Keratinocyte (primary cell): ENCODE measurements around the gene LPIN3. TPM values are rescaled to one million over a fixed set of nuclear protein-coding genes. Genes with fewer than 3 reads are reported as not detected.

Experiments
- DNase-seq: peaks from one replicate; pipeline ENCODE4 v3.0.0-alpha.2; 2011; ENCODE audit warnings: low read depth, missing footprints, low spot score
- FAIRE-seq: peaks from 2 replicates; lab custom pipeline; 2011; peaks lifted over from hg19 to GRCh38; lab: Jason Lieb, UNC
- H2AFZ ChIP-seq: 2 replicates; pipeline ENCODE4 v1.6.0; 2012; ENCODE audit warnings: low read length, control low read depth, inconsistent platforms; ENCODE audit not compliant: control insufficient read depth
- H3K27ac ChIP-seq: 2 replicates; pipeline ENCODE4 v1.5.1; 2011; ENCODE audit warnings: low read length; ENCODE audit not compliant: control insufficient read depth, insufficient read depth
- H3K27me3 ChIP-seq: 3 replicates; pipeline ENCODE4 v1.6.0; 2011; ENCODE audit warnings: low read length; ENCODE audit not compliant: control insufficient read depth, insufficient read depth; ENCODE audit errors: extremely low read depth
- H3K36me3 ChIP-seq, 2 experiments: 2 replicates in 1 of 2; 3 replicates in 1 of 2; pipeline ENCODE4 v1.5.1; 2011; ENCODE audit warnings: low read length in 2 of 2, mild to moderate bottlenecking in 1 of 2; ENCODE audit not compliant: control insufficient read depth in 2 of 2, insufficient read depth in 2 of 2; ENCODE audit errors: extremely low read depth in 1 of 2
- H3K4me1 ChIP-seq: 3 replicates; pipeline ENCODE4 v1.5.1; 2011; ENCODE audit warnings: low read length; ENCODE audit not compliant: control insufficient read depth, insufficient read depth; ENCODE audit errors: extremely low read depth
- H3K4me2 ChIP-seq: 3 replicates; pipeline ENCODE4 v1.6.0; 2011; ENCODE audit warnings: low read depth, low read length; ENCODE audit not compliant: control insufficient read depth, insufficient read depth; ENCODE audit errors: extremely low read depth
- H3K4me3 ChIP-seq, 3 experiments: fragments of 200-600 bp in 1 of 3; sonication (generic) in 1 of 3; 2 replicates in 2 of 3; 3 replicates in 1 of 3; pipeline ENCODE4 v1.5.1; 2011 to 2016; ENCODE audit warnings: low read length in 3 of 3, mild to moderate bottlenecking in 3 of 3, control low read depth in 2 of 3, inconsistent platforms in 1 of 3, low read depth in 1 of 3, mixed read lengths in 1 of 3, mixed run types in 1 of 3, moderate library complexity in 1 of 3; ENCODE audit not compliant: control insufficient read depth in 2 of 3, insufficient read depth in 2 of 3; ENCODE audit errors: extremely low read depth in 1 of 3
- H3K79me2 ChIP-seq: 2 replicates; pipeline ENCODE4 v1.6.0; 2012; ENCODE audit warnings: low read length; ENCODE audit not compliant: control insufficient read depth, insufficient read depth
- H3K9ac ChIP-seq: 3 replicates; pipeline ENCODE4 v1.6.0; 2011; ENCODE audit warnings: low read length; ENCODE audit not compliant: control insufficient read depth, insufficient read depth; ENCODE audit errors: extremely low read depth
- H3K9me1 ChIP-seq: 3 replicates; pipeline ENCODE4 v1.6.0; 2011; ENCODE audit warnings: low read length; ENCODE audit not compliant: control insufficient read depth, insufficient read depth; ENCODE audit errors: extremely low read depth
- H3K9me3 ChIP-seq: 2 replicates; pipeline ENCODE4 v1.5.1; 2012; ENCODE audit warnings: low read depth, low read length; ENCODE audit not compliant: control insufficient read depth
- H4K20me1 ChIP-seq: 3 replicates; pipeline ENCODE4 v1.6.0; 2011; ENCODE audit warnings: low read length; ENCODE audit not compliant: control insufficient read depth, insufficient read depth; ENCODE audit errors: extremely low read depth
- EZH2 ChIP-seq: IDR thresholded peaks from one replicate; pipeline ENCODE4 v1.6.1; 2012; ENCODE audit warnings: inconsistent platforms, mild to moderate bottlenecking, low read length, moderate library complexity
- dilution Hi-C: fragments of 300-500 bp; cut with MboI; formaldehyde crosslinking; loops from one replicate; pipeline ENCODE4 v1.7.0; 2020; ENCODE audit warnings: low sequenced_read_pairs; ENCODE audit not compliant: extremely low pct_ligation_motif_present
- polyA plus RNA-seq, 5 experiments: library from polyadenylated mRNA; depleted of rRNA in 3 of 5; stranded (reverse) in 3 of 5; stranded (forward) in 1 of 5; unstranded in 1 of 5; fragments of >200 nt; gene quantifications; 1 replicate in 1 of 5; 2 replicates in 3 of 5; 3 replicates in 1 of 5; pipeline versions ENCODE4 v1.2.1 to v1.2.3, GENCODE V29; 2011 to 2012; ENCODE audit warnings: missing spikeins in 2 of 5, low read depth in 1 of 5, low replicate concordance in 1 of 5
- TF ChIP-seq, protein P1 (sequence below), 3 experiments: IDR thresholded peaks in 1 of 3; conservative IDR thresholded peaks in 1 of 3; optimal IDR thresholded peaks in 1 of 3; 2 replicates in 2 of 3; 3 replicates in 1 of 3; pipeline versions ENCODE3 to v1.5.1; 2011; ENCODE audit warnings: low read length in 3 of 3, mild to moderate bottlenecking in 3 of 3, moderate library complexity in 2 of 3, control low read depth in 1 of 3, inconsistent platforms in 1 of 3; ENCODE audit not compliant: insufficient read depth in 2 of 3; ENCODE audit errors: extremely low read depth in 1 of 3

LPIN3 gene
- polyA plus RNA-seq, 1 donor (not counting 4 experiments of a cell fraction or from before 2014, with no cell fraction given), result 15.6 TPM

DNA sequence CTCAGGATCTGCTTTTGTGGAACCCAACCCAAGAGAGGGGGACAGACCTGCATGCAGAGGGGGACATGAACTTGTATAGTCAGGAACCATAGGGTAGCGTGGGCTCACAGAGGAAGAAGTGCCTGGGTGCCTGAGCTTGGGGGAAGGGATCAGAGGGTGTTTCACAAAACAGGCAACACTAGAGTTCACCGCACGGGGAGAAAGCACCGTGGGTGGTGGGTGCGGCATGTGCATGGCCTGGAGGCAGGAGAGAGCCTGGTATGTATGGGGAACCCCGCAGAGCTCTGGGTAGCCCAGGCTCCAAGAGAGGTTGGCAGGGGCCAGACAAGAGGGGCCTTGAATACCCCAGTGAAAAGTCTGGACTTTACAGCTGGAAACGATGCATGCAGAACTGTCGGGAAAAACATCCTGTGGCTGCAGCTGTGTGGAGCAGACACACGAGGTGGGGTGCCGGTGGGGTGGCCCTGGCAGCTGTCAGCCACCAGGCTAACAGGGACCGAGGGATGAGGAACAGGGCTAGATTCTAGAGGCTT, 32.7 kb downstream of the LPIN3 start:
- no peak for DNase-seq
- Histone ChIP-seq H3K36me3 (no peaks in the 10 kb centered on the region), H4K20me1 (no peaks in the 10 kb centered on the region), H3K79me2 (no peaks in the 10 kb centered on the region), H3K4me2 (no peak overlapping the region), H3K27ac (no peak overlapping the region), H3K4me3 (no peak overlapping the region), H3K4me1 (no peaks in the 10 kb centered on the region), H3K27me3 (peaks cover 29% of the 10 kb centered on the region), H2AFZ (no peak overlapping the region), H3K9ac (no peak overlapping the region), H3K9me3 (no peaks in the 10 kb centered on the region), H3K9me1 (no peaks in the 10 kb centered on the region)
- dilution Hi-C loops, result no loop called here
- FAIRE-seq, result no peak
- no peak for TF ChIP-seq EZH2
- TF ChIP-seq, protein P1, sequence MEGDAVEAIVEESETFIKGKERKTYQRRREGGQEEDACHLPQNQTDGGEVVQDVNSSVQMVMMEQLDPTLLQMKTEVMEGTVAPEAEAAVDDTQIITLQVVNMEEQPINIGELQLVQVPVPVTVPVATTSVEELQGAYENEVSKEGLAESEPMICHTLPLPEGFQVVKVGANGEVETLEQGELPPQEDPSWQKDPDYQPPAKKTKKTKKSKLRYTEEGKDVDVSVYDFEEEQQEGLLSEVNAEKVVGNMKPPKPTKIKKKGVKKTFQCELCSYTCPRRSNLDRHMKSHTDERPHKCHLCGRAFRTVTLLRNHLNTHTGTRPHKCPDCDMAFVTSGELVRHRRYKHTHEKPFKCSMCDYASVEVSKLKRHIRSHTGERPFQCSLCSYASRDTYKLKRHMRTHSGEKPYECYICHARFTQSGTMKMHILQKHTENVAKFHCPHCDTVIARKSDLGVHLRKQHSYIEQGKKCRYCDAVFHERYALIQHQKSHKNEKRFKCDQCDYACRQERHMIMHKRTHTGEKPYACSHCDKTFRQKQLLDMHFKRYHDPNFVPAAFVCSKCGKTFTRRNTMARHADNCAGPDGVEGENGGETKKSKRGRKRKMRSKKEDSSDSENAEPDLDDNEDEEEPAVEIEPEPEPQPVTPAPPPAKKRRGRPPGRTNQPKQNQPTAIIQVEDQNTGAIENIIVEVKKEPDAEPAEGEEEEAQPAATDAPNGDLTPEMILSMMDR (optimal IDR thresholded peaks at IDR 0.05 in 1 of 3, IDR thresholded peaks at IDR 0.05 in 1 of 3, conservative IDR thresholded peaks at IDR 0.05 in 1 of 3; ENCODE audit: extremely low read depth in 1 of 3, insufficient read depth in 2 of 3, low read length in 3 of 3), result no peak

DNA sequence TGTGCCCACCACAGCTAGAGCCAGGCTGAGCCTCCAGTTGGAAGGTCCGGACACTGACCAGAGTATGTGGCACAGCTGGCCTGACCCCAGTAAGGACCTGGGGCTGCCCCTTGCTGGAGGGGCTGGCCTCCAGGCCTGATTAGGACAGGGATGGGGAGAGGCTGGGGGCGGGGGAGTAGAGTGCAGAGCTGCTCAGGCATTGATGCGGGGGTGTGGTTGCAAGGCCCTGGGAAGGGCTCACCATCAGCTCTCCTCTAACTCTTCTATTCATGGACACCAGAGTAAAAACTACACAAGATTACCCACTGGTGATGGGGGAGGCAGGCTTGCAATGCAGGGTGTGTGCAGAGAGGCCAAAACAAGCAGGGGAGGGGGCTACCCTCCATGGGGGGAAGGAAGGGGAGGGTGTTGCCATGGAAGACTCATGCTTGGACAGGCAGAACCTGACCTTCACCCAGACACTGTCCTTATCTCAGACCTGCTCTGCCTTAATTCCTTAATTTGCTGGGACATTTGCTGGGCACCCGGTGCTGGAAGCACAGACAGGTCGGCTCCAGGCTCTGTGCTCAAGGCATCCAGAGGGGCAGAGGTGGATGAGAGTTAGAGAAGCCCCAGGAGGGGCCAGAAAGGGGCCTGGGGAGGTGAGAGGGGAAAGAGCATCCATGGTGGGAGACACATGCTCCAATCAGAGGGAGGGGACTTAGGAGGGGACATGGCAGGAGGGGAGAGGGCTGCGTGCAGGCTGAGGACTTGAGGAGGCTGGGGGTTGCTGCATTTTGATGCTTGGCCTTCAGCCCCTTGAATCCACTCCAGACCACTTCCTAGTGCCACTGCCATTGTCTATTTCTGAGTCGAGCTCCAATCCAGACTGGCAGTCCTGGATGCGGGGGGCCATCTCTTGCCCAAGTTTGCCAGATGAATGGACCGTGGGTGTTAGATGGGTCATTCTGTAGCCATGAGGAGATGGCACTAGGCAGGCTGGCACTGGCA, 33.6 kb downstream of the LPIN3 start:
- no peak for FAIRE-seq
- TF ChIP-seq EZH2, result no peak
- TF ChIP-seq, protein P1 (optimal IDR thresholded peaks at IDR 0.05 in 1 of 3, IDR thresholded peaks at IDR 0.05 in 1 of 3, conservative IDR thresholded peaks at IDR 0.05 in 1 of 3; ENCODE audit: extremely low read depth in 1 of 3, insufficient read depth in 2 of 3, low read length in 3 of 3), result no peak
- DNase-seq, result no peak

More for the DNA sequence above, 33.6 kb downstream of the LPIN3 start:
- Histone ChIP-seq H3K9me1 (no peaks in the 10 kb centered on the region), H3K36me3 (no peaks in the 10 kb centered on the region), H3K9ac (no peak overlapping the region), H3K4me3 (no peak overlapping the region), H3K27ac (no peak overlapping the region), H4K20me1 (no peaks in the 10 kb centered on the region), H3K79me2 (no peaks in the 10 kb centered on the region), H3K4me2 (no peak overlapping the region), H3K9me3 (no peaks in the 10 kb centered on the region), H3K4me1 (no peaks in the 10 kb centered on the region), H2AFZ (no peak overlapping the region), H3K27me3 (peaks cover 31% of the 10 kb centered on the region)
- dilution Hi-C loops, result no loop called here
